Ovary (tissue), 3 donors: ENCODE data around the gene AGAP5.
"Not testable (repeated sequence)": the region's sequence is repeated elsewhere in the genome, so short reads cannot be mapped to it uniquely, and the experiment has no call there.

Experiments used
- EP300 ChIP-seq: sonication (generic); formaldehyde crosslinking; IDR thresholded peaks from one replicate; pipeline ENCODE4 v1.6.1; 2017; ENCODE audit warnings: antibody characterized with exemption
- POLR2A ChIP-seq: fragments of 450-650 bp; IDR thresholded peaks from one replicate; pipeline ENCODE4 v1.6.1; 2017; ENCODE audit warnings: antibody characterized with exemption, mild to moderate bottlenecking, moderate library complexity
- TF ChIP-seq, protein P1 (sequence below), 3 donors: fragments of 450-650 bp in 2 of 3; fragments of 200-600 bp in 1 of 3; IDR thresholded peaks; one replicate each; pipeline versions ENCODE4 v1.5.1 to v1.8.0; 2016 to 2022; ENCODE audit warnings: antibody characterized with exemption in 3 of 3, mild to moderate bottlenecking in 1 of 3
- donor health status: DM: no; HTN: no; CAD: no.

GRCh38 chr10:73698819-73699218, 910 bp upstream of the AGAP5 start:
- not testable (repeated sequence) for TF ChIP-seq POLR2A, EP300
- TF ChIP-seq, protein P1, sequence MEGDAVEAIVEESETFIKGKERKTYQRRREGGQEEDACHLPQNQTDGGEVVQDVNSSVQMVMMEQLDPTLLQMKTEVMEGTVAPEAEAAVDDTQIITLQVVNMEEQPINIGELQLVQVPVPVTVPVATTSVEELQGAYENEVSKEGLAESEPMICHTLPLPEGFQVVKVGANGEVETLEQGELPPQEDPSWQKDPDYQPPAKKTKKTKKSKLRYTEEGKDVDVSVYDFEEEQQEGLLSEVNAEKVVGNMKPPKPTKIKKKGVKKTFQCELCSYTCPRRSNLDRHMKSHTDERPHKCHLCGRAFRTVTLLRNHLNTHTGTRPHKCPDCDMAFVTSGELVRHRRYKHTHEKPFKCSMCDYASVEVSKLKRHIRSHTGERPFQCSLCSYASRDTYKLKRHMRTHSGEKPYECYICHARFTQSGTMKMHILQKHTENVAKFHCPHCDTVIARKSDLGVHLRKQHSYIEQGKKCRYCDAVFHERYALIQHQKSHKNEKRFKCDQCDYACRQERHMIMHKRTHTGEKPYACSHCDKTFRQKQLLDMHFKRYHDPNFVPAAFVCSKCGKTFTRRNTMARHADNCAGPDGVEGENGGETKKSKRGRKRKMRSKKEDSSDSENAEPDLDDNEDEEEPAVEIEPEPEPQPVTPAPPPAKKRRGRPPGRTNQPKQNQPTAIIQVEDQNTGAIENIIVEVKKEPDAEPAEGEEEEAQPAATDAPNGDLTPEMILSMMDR (IDR thresholded peaks at IDR 0.05) = not testable (repeated sequence)
